HFFc6 (cell line): Measurements from ENCODE around the gene NKX6-1. TPM values are rescaled to one million over a fixed set of nuclear protein-coding genes. Genes with fewer than 3 reads are reported as not detected.

ENCODE experiments used
- DNase-seq: peaks from one replicate; pipeline ENCODE4 v3.0.0-alpha.2; 2018
- H3K27ac Mint-ChIP-seq: 2 replicates; pipeline ENCODE4 v1.8.0; 2020; ENCODE audit warnings: mild to moderate bottlenecking, mixed read lengths
- H3K27me3 Mint-ChIP-seq: 2 replicates; pipeline ENCODE4 v1.8.0; 2021; ENCODE audit warnings: mild to moderate bottlenecking, moderate library complexity, mixed read lengths; ENCODE audit not compliant: insufficient read depth
- H3K36me3 Mint-ChIP-seq: 2 replicates; pipeline ENCODE4 v1.8.0; 2021; ENCODE audit warnings: low read depth, mixed read lengths
- H3K4me1 Mint-ChIP-seq: 2 replicates; pipeline ENCODE4 v1.8.0; 2020; ENCODE audit warnings: low read depth, mixed read lengths
- H3K4me3 Mint-ChIP-seq: 2 replicates; pipeline ENCODE4 v1.8.0; 2020; ENCODE audit warnings: mild to moderate bottlenecking, moderate library complexity, mixed read lengths
- H3K9me3 Mint-ChIP-seq: 2 replicates; pipeline ENCODE4 v1.8.0; 2020; ENCODE audit warnings: mild to moderate bottlenecking, mixed read lengths
- CTCF ChIP-seq: fragments of 200-600 bp; sonication (generic); IDR thresholded peaks from 2 replicates; pipeline ENCODE4 v1.5.0; 2021; ENCODE audit warnings: antibody characterized with exemption, mild to moderate bottlenecking
- total RNA-seq, 6 experiments: library from RNA; stranded (reverse); fragmentation: NEBNext Ultra II Directional; extraction: Animal tissue kit (Norgen Biotek cat#: 25700); gene quantifications; 2 replicates in 1 of 6; 3 replicates in 5 of 6; pipeline ENCODE4 v1.2.3, GENCODE V29; 2021

Gene NKX6-1
- total RNA-seq, 6 experiments from 2014 or later = not detected

- Mint-ChIP-seq H3K4me3 (no peak overlapping the region), H3K27me3 (peaks cover 55% of the 10 kb centered on the region), H3K27ac (no peak overlapping the region), H3K36me3 (no peaks in the 10 kb centered on the region; the same call in 1 of the 2 replicates), H3K9me3 (peaks cover 4% of the 10 kb centered on the region; the same call in 1 of the 2 replicates), H3K4me1 (no peaks in the 10 kb centered on the region)
- TF ChIP-seq CTCF = peak; percentile 55
- DNase-seq = no peak
Measured at GRCh38 chr4:84482564-84483563, 16.2 kb downstream of the NKX6-1 start.

GRCh38 chr4:84481860-84482245, 17.2 kb downstream of the NKX6-1 start:
- no peaks in the 10 kb centered on the region; the same call in 1 of the 2 replicates for H3K36me3 Mint-ChIP-seq
- no peaks in the 10 kb centered on the region for H3K4me1 Mint-ChIP-seq
- H3K27ac Mint-ChIP-seq = no peak overlapping the region
- no peak for DNase-seq
- TF ChIP-seq CTCF = no peak
- peaks cover 4% of the 10 kb centered on the region; the same call in 1 of the 2 replicates for H3K9me3 Mint-ChIP-seq
- H3K27me3 Mint-ChIP-seq = peaks cover 57% of the 10 kb centered on the region
- H3K4me3 Mint-ChIP-seq = no peak overlapping the region

GRCh38 chr4:84481077-84481859, 17.8 kb downstream of the NKX6-1 start:
- Mint-ChIP-seq H3K4me1 (no peaks in the 10 kb centered on the region), H3K27me3 (peaks cover 57% of the 10 kb centered on the region), H3K9me3 (peaks cover 4% of the 10 kb centered on the region; the same call in 1 of the 2 replicates), H3K36me3 (no peaks in the 10 kb centered on the region; the same call in 1 of the 2 replicates), H3K27ac (no peak overlapping the region), H3K4me3 (no peak overlapping the region)
- no peak for TF ChIP-seq CTCF
- no peak for DNase-seq

- no peak overlapping the region for H3K27ac Mint-ChIP-seq
- H3K4me1 Mint-ChIP-seq = no peaks in the 10 kb centered on the region
- no peaks in the 10 kb centered on the region; the same call in 1 of the 2 replicates for H3K36me3 Mint-ChIP-seq
- H3K4me3 Mint-ChIP-seq = no peak overlapping the region
- peaks cover 50% of the 10 kb centered on the region for H3K27me3 Mint-ChIP-seq
- DNase-seq = no peak
- peaks cover 4% of the 10 kb centered on the region; the same call in 1 of the 2 replicates for H3K9me3 Mint-ChIP-seq
- no peak for TF ChIP-seq CTCF
Measured at GRCh38 chr4:84480082-84480481, 19.0 kb downstream of the NKX6-1 start.

- Mint-ChIP-seq H3K27ac (no peak overlapping the region), H3K4me3 (no peak overlapping the region), H3K36me3 (no peaks in the 10 kb centered on the region; the same call in 1 of the 2 replicates), H3K4me1 (no peaks in the 10 kb centered on the region), H3K9me3 (peaks cover 4% of the 10 kb centered on the region; the same call in 1 of the 2 replicates), H3K27me3 (peaks cover 49% of the 10 kb centered on the region)
- no peak for TF ChIP-seq CTCF
- DNase-seq = no peak
Measured at GRCh38 chr4:84479663-84480062, 19.4 kb downstream of the NKX6-1 start.
